ENCODE data around the gene CNOT1.
"Not testable (repeated sequence)": the region's sequence is repeated elsewhere in the genome, so short reads cannot be mapped to it uniquely, and the experiment has no call there.

The CNOT1 gene

DNA sequence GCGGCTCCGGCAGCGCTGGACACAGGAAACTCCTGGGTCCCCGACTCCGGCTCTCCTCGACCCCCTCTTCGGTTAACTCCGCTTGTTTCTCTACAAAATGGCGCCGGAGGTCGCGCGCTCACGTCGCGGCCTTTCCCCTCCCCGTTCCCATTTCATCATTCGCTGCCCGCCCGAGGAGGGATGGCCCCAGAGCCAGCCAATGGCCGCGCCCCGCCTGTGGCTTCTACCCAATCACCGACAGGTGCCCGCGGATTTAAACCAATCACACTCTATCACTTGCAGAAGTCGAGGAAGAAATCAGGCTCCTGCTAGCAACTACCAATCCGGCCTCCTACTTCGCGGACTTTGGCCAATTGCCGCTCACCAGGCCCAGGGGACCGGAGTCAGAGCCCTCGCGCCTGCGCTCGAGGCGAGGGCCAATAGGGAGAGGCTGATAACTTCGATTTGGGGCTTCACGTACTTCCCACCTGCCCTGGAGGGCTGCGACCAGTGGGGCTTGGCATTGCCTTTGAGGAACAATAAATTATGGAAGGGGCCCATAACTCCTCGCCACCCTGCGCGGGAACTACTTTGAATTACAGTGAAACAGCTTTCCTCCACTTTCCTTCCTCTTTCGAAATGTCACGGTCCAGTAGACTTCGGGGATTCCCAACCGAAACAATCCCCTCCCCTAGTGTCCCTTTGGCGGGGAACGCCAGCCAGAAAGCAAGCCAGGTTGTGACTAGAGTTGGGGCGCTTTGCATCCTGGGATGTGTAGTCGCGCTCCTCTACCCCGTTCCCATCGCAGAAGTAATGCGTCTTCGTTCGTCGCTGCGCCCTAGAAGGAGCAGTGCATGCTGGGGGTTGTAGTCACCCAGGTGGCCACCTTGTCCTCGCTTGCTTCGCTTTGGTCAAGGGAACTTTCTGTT, at the start of gene CNOT1:
Gene CNOT1 (minus strand): TSS at position 94 of the 908 bp plus-strand sequence. CDS start 30,489 bp downstream, outside the sequence.
- DNase-seq = peak; percentile 91 to 99 (median 97)

DNA sequence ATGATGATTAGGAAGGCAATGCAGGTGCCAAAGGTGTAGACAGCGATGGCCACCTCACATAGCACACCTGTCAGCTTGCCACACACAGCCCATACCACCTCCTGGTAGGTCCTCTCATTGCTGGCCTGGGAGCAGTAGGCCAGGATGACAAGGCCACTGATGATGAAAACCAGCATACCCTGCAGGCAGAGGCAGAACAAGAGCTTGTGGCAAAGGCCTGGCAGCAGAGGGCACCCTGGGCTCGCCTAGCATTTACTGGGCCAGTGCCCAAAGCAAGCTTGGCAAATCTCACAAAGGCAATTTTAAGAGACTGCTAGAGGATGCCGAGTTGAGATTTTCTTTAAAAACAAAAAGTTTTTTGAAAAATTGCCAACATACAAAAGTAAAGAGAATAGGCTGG, 49.1 kb upstream of the CNOT1 start:
- DNase-seq = no peak

DNA sequence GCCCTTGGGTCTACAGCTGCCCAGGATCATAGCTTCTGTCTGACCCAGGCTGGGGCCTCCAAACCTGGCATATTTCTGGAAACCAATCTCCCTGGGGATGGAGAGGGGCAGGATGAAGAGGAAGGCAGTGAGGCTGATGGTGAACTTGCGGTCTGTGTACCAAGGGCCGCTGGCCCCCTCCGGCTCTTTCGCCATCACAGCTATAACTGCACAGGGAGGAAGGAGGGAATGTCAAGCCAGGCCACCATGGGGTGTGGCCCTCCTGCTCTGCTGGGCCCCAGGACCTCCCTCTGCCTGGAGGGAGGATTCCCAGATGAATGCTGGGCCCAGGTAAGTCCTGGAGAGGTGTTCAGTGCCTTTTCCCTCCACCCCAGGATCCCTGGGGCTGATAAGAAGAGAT, 48.6 kb upstream of the CNOT1 start:
- no peak for DNase-seq

DNA sequence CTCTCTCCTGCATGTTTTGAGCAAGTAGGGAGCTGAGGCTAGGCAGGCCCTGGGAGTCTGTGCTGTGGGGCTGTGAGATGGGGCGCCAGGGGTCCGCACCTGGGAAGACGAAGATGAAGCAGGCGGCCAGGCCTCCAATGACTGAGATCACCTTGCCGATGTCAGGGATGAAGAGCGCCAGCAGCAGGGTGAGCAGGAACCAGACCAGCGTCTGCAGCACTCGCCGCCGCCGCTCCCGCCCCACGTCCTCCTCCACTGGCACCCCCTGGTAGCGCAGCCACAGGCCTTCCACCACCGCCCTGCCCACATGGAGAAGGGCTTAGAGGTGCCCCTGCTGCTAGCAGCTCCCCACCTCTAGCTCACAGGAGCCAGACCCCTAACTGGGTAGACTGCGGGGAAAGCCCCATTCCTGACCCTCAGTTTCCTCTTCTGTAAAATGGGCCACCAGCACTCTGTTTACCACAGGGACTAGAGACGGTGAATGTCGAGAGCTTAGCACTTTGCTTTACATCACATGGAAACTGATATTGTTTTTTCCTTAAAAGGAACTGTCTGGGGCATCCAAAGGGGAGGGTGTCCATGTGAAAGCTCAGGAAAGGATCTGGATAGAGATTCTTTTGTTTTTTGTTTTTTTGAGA, 41.4 kb upstream of the CNOT1 start:
- DNase-seq = no peak

DNA sequence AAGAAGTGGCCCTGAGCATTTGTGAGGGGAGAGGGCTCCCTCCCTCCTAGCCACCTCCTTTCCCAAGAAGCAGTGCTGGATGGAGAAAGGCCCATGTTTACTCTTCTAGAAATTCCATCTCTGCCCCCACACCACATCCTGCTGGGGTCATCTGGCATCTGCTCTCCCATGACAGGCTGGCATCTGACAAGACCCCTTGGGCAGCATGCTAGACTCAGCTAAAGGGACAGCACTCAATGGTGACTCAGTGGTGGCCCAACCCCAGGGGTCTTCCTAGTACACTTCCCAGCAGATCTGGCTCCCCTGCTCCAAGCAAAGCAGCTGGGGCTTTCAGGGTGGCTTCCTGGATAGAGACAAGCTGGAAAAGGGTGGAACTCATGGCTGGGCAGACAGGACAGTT, 40.6 kb upstream of the CNOT1 start:
- DNase-seq = no peak

DNA sequence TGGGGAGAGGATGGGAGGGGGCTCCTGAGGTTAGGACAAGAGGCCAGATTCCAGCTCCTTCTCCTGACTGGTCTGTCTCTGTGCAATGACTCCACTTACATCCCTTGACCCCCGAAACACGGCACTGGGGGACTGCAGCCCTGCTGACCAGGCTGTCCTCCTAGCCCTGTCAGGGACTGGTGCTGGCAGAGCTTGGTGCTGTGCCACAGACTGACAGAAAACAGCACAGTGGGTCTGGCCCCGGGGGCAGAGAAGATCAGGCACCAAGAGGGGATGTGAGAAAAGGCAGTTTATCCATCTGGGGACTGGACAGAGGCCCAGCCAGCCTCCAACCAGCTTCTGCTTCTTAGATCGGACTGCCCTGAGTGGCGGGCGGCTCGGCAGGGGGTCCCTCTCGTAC, 35.6 kb upstream of the CNOT1 start:
- DNase-seq = no peak

DNA sequence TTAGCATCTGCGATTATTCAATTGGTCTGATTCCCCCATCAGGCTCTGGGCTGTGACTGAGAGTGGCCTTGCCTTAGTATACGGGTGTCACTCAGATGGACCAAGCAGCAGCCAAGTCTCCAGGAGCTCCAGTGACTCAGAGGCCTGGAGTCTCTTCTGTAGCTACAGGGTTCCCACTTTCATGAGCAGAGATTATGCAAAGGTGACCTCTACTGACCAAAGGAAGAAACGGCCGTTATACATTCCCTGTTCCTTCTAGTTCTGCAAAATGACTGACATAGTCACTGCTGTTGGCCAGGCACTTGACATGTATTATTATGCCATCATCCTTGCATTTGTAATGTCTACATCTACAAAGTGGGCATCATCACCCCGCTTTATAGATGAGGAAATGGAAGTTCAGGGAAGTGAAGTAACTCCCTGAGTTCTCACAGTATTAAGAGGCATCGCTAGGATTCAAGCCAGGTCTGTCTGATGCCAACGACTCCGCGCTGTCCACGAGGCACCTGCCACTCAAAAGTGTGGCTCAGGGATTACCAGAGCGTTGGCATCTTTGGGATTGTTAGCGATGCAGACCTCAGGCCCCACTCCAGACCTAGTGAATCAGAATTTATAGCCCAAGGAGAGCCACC, 31.7 kb upstream of the CNOT1 start:
- peak; percentile 40 to 83 (median 52) for DNase-seq

DNA sequence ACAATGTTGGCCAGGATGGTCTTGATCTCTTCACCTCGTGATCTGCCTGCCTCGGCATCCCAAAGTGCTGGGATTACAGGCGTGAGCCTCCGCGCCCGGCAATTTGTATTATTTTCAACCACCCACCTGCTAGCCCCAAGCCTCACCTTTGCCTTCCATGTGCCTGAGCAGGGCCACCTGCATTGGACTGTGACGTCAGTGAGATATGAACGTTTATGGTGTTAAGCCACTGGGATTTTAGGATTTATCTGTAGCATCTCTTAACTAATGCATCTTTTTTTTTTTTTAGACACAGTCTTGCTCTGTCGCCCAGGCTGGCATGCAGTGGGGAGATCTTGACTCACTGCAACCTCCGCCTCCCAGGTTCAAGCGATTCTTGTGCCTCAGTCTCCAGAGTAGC, 30.3 kb upstream of the CNOT1 start:
- not testable (repeated sequence) for DNase-seq

DNA sequence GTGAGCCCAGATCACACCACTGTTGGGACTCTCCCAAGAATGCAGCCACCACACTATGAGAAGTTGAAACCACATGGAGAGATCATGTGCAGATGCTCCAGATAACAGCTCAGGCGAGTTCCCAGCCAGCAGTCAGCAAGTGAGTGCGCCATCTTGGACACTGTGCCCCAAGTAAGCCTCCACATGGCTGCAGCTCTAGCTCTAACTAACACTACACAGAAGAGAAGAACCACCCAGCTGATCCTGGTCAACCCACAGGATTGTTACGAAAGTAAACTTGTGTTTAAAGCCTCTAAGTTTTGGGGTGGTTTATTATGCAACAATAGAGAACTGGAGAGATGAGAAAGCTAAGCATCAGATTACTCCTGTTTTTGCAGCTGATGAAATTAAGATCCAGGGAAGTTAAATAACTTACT, 29.2 kb upstream of the CNOT1 start:
- no peak for DNase-seq

DNA sequence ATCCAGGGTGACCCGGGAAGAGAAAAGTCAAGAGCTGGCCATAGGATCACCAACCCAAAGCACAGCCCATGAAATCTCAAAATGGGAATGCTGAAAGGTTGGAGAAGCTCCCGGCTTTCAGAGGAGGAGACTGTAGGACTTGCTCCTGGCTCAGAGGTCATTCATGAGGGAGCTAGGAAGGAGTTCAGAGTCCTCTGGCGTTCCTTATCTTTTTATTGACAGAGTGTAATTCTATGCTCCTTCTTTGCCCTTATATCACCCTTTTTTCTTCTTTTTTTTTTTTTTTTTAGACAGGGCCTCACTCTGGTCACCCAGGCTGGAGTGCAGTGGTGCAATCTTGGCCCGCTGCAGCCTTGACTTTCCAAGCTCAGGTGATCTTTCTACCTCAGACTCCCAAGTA, 27.3 kb upstream of the CNOT1 start:
- DNase-seq = no peak

DNA sequence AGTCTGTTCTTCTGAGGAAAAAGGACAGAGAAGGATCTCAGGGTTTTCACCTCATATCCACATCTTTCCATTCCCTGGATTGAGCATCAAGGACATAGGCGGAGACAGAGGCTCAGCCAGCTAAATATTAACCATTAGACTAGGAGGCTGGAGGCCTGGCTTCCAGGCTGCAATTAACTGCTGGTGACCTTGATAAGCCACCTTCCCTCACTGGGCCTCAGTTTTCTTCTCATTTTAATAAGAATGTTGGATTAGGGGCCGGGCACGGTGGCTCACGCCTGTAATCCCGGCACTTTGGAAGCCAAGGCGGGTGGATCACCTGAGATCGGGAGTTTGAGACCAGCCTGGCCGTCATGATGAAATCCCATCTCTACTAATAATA, 25.6 kb upstream of the CNOT1 start:
- DNase-seq = no peak

DNA sequence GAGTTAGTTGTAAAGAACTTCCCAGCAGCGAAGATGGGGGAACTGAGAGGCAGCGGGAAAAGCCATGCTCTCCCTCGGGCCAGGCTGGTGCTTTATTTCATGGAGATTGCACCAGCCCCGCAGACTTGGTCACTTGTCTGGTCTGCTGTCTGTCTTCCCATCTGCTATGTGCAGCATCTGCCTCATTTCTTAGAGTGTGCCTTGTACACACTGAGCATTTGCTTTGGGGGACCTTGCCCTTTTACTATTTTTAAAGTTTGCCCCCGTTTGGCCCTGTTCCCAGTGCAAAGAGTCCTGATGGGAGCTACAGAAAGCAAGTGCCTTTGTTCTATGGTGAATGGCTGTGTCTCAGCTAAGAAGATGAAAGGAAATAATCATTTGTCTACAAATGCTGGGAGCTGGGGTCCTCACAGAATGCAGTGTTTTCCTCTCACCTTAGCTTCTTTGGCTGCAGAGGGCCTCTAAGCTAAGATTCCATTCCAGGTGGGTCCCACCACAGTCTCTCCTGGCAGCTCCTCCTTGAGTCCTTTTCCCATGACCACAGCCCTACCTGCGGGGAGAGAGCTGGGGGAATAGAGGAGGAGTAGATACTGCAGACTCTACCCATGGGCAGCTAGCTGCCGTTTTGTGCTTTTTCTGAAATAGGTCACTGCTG, 25.1 kb upstream of the CNOT1 start:
- DNase-seq = no peak

DNA sequence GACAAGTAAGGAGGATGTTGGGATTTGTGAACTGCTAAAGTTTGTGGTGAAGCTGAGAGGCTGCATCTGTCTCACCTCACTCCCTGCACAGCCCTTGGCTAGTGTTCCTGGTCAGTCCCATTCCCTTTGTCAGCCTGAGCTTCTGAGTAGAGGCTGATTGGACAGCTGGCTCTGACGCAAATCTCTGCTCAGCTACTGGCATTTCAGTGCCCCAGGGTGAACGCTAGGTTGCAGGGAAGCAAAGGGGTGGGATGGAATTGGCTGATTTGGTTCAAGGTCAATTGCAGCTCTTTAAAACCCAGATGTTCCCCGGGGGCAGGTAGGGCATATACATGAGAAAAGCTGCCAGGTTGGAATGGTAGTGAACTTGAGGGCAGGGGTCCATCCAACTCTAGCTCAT, 23.1 kb upstream of the CNOT1 start:
- DNase-seq = peak in 1 of 3 experiments; percentile 18

DNA sequence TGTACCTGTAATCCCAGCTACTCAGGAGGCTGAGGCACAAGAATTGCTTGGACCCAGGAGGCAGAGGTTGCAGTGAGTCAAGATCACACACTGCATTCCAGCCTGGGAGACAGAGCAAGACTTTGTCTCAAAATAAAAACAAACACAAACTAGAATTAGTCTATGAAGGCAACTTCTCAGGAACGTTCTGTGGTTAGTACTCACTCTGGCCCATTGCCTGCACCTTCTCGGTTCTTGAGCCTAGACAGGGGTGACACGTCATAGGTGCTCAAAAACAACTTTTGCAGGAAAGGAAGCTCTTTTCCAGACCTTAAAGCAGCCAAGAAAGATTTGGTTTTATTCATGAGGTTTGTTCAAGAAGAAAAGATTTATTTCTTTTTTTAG, 22.3 kb upstream of the CNOT1 start:
- DNase-seq = no peak

DNA sequence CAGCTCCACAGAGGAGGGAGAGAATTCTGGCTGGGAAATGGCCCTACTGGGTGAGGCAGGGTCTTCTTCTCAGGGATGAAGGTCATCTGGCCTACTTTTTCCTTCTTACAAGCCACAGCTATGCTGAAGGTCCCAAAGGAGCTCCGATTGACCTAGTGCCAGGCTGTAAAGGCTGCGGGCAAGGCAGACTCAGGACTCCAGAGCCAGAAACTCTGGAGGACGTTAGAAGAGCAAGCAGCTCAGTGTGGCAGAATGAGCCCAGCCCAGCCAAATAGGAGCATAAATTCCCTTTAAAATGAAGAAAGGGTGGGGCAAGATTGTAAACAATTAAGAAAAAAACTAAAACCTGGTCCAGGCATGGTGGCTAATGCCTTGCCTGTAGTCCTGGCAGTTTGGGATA, 20.1 kb upstream of the CNOT1 start:
- no peak for DNase-seq

DNA sequence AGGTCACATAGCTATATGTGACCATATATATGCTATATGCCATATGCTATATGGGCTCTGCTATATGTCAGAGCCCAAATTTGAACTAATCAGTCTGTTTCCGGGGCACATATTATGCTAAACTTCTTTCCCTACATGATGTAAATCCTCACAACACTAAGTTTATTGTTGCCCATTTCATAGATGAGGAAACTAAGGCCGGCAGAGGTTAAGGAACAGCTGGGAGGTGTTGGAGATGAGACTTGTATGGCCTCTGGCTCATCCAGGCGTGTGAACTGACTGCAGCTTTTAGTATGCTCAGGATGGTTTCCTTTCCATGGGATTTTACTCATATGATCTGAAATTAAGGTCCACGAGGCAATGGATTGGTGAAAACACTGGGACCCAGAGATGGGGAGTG, 17.5 kb upstream of the CNOT1 start:
- DNase-seq = no peak

DNA sequence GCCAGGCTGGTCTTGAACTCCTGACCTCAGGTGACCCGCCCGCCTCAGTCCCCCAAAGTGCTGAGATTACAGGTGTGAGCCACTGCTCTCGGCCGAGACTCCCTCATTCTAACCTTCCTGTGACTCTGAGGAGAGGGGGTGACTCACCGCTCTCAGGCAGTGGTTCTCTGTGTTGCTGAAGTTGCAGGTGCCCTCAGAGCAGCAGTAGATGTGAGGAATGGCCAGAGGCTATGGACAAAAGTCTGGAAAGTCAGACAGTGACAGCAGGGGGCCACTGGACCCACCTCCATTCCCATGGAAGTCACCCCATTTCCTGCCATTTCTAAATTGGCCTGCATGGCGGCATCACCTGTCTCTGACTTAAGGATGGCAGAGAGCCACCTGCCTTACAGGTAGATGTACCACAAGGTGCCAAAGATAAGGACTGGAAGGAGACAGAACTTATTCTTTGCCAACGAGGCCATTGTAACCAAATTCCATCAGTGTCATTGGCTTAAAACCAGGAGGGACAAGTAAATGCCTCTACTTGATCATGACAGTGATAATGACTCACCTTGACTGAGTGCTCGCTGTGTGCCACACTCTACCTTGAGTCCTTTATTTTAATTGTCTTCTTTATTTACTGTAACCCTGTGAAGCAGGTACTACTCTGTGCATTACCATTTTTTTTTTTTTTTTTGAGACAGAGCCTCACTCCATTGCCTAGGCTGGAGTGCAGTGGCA, 15.3 kb upstream of the CNOT1 start:
- peak in 1 of 3 experiments; percentile 14 for DNase-seq

DNA sequence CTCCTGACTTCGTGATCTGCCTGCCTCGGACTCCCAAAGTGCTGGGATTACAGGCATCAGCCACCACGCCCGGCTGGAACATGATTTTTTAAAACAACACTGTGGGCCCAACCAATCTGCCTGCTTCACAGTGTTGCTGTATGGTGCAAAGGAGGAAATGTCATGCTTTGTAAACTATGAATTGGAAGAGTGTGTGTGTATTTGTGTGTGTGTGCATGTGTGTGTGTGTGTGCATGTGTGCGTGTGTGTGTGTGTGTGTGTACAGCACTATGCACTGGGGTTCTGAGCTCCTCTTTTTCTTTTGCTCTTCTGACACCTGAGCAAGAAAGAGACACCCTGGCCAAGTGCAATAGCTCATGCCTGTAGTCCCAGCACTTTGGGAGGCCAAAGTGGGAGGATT, 14.5 kb upstream of the CNOT1 start:
- DNase-seq = no peak

DNA sequence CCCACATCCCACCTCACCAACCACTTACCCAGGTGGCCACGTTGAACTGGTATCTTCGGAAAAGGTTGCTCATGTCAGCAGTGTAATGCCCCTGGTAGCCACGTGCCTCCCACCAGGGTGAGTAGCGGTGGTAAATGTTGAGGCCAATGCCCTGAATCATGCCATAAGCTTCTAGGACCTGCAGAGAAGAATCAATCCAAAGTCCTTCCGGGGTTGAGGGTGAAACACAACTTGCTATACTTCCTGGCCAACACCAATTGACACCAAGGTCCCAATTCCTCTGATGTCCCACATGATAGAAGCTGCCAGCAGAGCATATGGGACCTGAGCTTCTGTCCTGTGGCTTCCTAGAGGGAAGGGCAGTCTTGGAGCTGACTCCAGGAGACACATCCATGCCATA, 11.3 kb upstream of the CNOT1 start:
- no peak for DNase-seq

DNA sequence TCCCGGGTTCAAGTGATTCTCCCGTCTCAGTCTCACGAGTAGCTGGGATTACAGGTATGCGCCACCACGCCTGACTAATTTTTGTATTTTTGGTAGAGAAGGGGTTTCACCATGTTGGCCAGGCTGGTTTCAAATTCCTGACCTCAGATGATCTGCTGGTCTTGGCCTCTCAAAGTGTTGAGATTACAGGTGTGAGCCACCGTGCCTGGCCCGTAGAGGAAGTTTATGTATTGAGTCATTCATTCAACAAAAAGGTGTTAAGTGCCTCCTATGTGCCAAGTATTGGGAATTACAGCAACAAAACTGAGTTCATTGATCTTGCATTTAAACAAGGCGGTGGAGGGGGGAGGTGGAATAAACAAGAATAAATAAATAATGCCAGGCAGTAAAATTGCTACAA, 10.2 kb upstream of the CNOT1 start:
- DNase-seq = no peak

DNA sequence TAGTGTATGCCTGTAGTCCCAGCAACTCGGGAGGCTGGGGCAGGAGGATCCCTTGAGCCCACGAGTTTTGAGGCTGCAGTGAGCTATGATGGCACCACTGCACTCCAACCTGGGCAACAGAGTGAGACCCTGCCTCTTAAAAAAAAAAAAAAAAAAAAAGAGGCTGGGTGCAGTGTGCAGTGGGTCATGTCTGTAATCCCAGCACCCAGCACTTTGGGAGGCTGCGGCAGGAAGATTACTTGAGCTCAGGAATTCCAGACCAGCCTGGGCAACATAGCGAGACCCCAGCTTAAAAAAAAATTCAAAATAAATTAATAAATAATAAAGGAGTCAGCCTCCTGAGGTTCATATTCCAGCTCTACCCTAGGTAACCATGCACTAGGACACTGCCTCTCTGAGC, 9.6 kb upstream of the CNOT1 start:
- DNase-seq = no peak

DNA sequence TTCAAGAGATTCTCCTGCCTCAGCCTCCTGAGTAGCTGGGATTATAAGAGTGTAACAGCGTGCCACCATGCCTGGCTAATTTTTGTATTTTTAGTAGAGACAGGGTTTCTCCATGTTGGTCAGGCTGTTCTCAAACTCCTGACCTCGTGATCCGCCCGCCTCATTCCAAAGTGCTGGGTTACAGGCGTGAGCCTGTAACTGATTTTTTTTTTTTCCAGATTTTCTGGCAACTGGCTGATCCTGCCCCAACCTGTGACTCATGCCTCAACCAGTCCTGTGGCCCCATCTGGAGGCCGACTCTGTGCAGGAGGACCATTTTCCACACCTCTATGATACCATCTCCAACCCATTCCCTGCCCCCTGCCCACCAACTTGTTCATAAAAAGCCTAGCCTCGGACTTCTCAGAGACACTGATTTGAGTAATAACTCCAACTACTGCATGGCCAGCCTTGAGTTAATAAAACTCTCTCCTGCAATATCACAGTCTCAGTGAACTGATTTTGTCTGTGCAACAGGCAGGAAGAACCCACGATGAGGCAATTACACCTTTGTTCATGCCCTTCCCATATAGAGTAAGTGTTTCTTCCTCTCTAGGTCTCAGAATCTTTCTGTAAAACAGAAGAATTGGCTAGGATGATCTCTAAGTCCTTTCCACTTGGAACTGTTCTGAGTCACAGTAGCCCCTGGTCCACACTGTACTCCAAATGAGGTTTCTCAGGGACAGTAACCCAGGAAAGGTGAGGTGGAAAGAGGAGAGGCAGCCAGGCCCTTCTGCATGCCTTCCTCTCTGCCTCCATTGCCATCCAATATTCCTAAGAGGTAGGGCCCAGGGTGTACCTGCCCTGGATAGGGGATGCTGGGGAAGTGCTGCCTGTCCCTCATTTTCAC, 8.8 kb upstream of the CNOT1 start:
- no peak for DNase-seq

Measured in NCI-H1417 (cell line).